K562 (cell line): ENCODE measurements around the gene TRAPPC1. TPM values are rescaled to one million over a fixed set of nuclear protein-coding genes. Genes with fewer than 3 reads are reported as not detected.
A peak's percentile ranks its signal among the peaks of the same experiment; 100 is the strongest.

Experiments
- ATAC-seq: fragments of 200-7000 bp; cut with Tn5 transposase; 3 replicates; pipeline ENCODE4 v1.9.1; 2020; ENCODE audit warnings: moderate library complexity
- BruUV-seq: library from RNA; stranded (reverse); fragments of 400-500 nt; replicated peaks from 2 replicates; lab custom pipeline; 2021; lab: Mats Ljungman, UMichigan
- CTCF ChIA-PET: fragments of 300-600 bp; formaldehyde crosslinking; extraction: SDS; loops from one replicate; lab custom pipeline; 2021; ENCODE audit warnings: low intra/inter-chr PET ratio; lab: Yijun Ruan, JAX
- POLR2A ChIA-PET: fragments of 300-600, 350-650 bp; sonication (Branson Sonifier 250); formaldehyde crosslinking; extraction: SDS; loops from one replicate; lab custom pipeline; 2021; ENCODE audit warnings: antibody characterized with exemption, inconsistent platforms; lab: Yijun Ruan, JAX
- DNase-seq, 4 experiments: peaks; one replicate each; pipeline versions ENCODE4 v3.0.0 to v3.0.0-alpha.2; 2011 to 2018; ENCODE audit warnings: low spot score in 3 of 4, mixed read lengths in 3 of 4; ENCODE audit errors: extremely low read depth in 1 of 4
- FAIRE-seq: peaks from 2 replicates; lab custom pipeline; 2011; peaks lifted over from hg19 to GRCh38; lab: Jason Lieb, UNC
- H2AFZ ChIP-seq: 2 replicates; pipeline ENCODE4 v1.6.0; 2011; ENCODE audit warnings: low read depth, low read length, control low read depth, inconsistent platforms
- H3K27ac ChIP-seq: fragments of 200-600 bp; 3 replicates; pipeline ENCODE4 v1.8.0; 2011; ENCODE audit warnings: low read depth, mild to moderate bottlenecking, control low read depth, inconsistent platforms, low read length, moderate library complexity, mixed read lengths; ENCODE audit errors: extremely low read depth
- H3K27me3 ChIP-seq, 2 experiments: fragments of 300-600 bp in 1 of 2; 2 replicates in 1 of 2; 3 replicates in 1 of 2; pipeline versions ENCODE4 v1.6.0 to v1.8.0; 2011; ENCODE audit warnings: inconsistent platforms in 2 of 2, low read length in 2 of 2, mild to moderate bottlenecking in 1 of 2, mixed read lengths in 1 of 2, moderate library complexity in 1 of 2; ENCODE audit not compliant: control insufficient read depth in 2 of 2, insufficient read depth in 2 of 2
- H3K36me3 ChIP-seq: fragments of 300-600 bp; 3 replicates; pipeline ENCODE4 v1.8.0; 2011; ENCODE audit warnings: mild to moderate bottlenecking, low read length, inconsistent platforms; ENCODE audit not compliant: control insufficient read depth, insufficient read depth
- H3K4me1 ChIP-seq, 2 experiments: fragments of 200-600 bp in 1 of 2; replicated peaks in 1 of 2; 2 replicates in 1 of 2; 3 replicates in 1 of 2; pipeline versions ENCODE4 v1.5.1 to v1.8.0; 2011; ENCODE audit warnings: inconsistent platforms in 2 of 2, low read length in 2 of 2, mild to moderate bottlenecking in 1 of 2, mixed read lengths in 1 of 2, moderate library complexity in 1 of 2; ENCODE audit not compliant: control insufficient read depth in 2 of 2, insufficient read depth in 2 of 2
- H3K4me2 ChIP-seq: 2 replicates; pipeline ENCODE4 v1.6.1; 2011; ENCODE audit warnings: low read length, control low read depth, inconsistent platforms, mixed read lengths; ENCODE audit not compliant: insufficient read depth
- H3K4me3 ChIP-seq: fragments of 200-600 bp; sonication (generic), shearing (Covaris generic); 2 replicates; pipeline ENCODE4 v1.5.1; 2016; ENCODE audit warnings: control low read depth, inconsistent platforms
- H3K79me2 ChIP-seq: fragments of 200-600 bp; 3 replicates; pipeline ENCODE4 v1.8.0; 2011; ENCODE audit warnings: low read length, inconsistent platforms; ENCODE audit not compliant: control insufficient read depth, insufficient read depth
- H3K9ac ChIP-seq, 2 experiments: 2 replicates each; pipeline versions ENCODE4 v1.6.0 to v1.6.1; 2011; ENCODE audit warnings: low read depth in 2 of 2, low read length in 2 of 2, control low read depth in 1 of 2, inconsistent platforms in 1 of 2, mild to moderate bottlenecking in 1 of 2, mixed read lengths in 1 of 2; ENCODE audit not compliant: insufficient read depth in 1 of 2
- H3K9me1 ChIP-seq: one replicate; pipeline ENCODE4 v1.6.0; 2011; ENCODE audit warnings: inconsistent platforms, mild to moderate bottlenecking, low read length, moderate library complexity; ENCODE audit not compliant: control insufficient read depth, insufficient read depth
- H3K9me3 ChIP-seq: replicated peaks from 2 replicates; pipeline ENCODE4 v1.5.1; 2011; ENCODE audit warnings: low read depth, low read length, inconsistent platforms; ENCODE audit not compliant: control insufficient read depth, insufficient read depth
- H4K20me1 ChIP-seq: replicated peaks from 2 replicates; pipeline ENCODE4 v1.6.1; 2011; ENCODE audit warnings: low read length, inconsistent platforms, mixed read lengths; ENCODE audit not compliant: control insufficient read depth, insufficient read depth
- CBFB ChIP-seq: sonication (generic); formaldehyde crosslinking; IDR thresholded peaks from 2 replicates; pipeline ENCODE4 v1.4.0; 2020; ENCODE audit warnings: mild to moderate bottlenecking, missing genetic modification reagents
- EGR1 ChIP-seq: fragments of 450-650 bp; conservative IDR thresholded peaks from 2 replicates; pipeline ENCODE4 v1.6.1; 2017; ENCODE audit warnings: mild to moderate bottlenecking
- FOXA3 ChIP-seq, 2 experiments: fragments of 450-650 bp in 1 of 2; sonication (generic) in 1 of 2; formaldehyde crosslinking; IDR thresholded peaks in 1 of 2; conservative IDR thresholded peaks in 1 of 2; 2 replicates each; pipeline versions ENCODE4 v1.4.0 to v1.8.0; 2020 to 2022; ENCODE audit warnings: mild to moderate bottlenecking in 2 of 2, missing genetic modification reagents in 1 of 2
- IRF1 ChIP-seq: sonication (generic); formaldehyde crosslinking; IDR thresholded peaks from 2 replicates; pipeline ENCODE4 v1.8.0; 2022; ENCODE audit warnings: missing genetic modification reagents, mild to moderate bottlenecking, borderline replicate concordance
- KAT7 ChIP-seq: sonication (generic); formaldehyde crosslinking; IDR thresholded peaks from 2 replicates; pipeline ENCODE4 v1.8.0; 2022; ENCODE audit warnings: missing genetic modification reagents, mild to moderate bottlenecking, borderline replicate concordance
- MAFK ChIP-seq: IDR thresholded peaks from 2 replicates; pipeline ENCODE4 v1.6.1; 2011; ENCODE audit warnings: low read length, improper control_type of control experiment
- NR3C1 ChIP-seq: sonication (generic); formaldehyde crosslinking; IDR thresholded peaks from 2 replicates; pipeline ENCODE4 v1.8.1; 2022; ENCODE audit warnings: missing genetic modification reagents
- NRF1 ChIP-seq, 2 experiments: fragments of 450-650 bp; IDR thresholded peaks in 1 of 2; conservative IDR thresholded peaks in 1 of 2; 2 replicates each; pipeline ENCODE4 v1.6.1; 2014; ENCODE audit warnings: mild to moderate bottlenecking in 2 of 2
- ZBTB17 ChIP-seq: fragments of 450-650 bp; formaldehyde crosslinking; IDR thresholded peaks from 2 replicates; pipeline ENCODE4 v1.4.0; 2020; ENCODE audit warnings: mild to moderate bottlenecking
- ZSCAN29 ChIP-seq: fragments of 450-650 bp; IDR thresholded peaks from 2 replicates; pipeline ENCODE4 v1.6.1; 2017
- WGBS: fragments of 100-300 bp; shearing (Covaris generic); methylation state at CpG from one replicate; pipeline ENCODE4 v1.1.6; 2016; ENCODE audit warnings: low coverage, mixed read lengths; ENCODE audit not compliant: insufficient coverage; ENCODE audit errors: missing lambda C conversion rate; 5-methylcytosine and 5-hydroxymethylcytosine counted together
- in situ Hi-C: fragments of 300-500 bp; cut with MboI; formaldehyde crosslinking; loops from 4 replicates; pipeline ENCODE4 v1.15.0; 2018; ENCODE audit warnings: inconsistent platforms, mixed read lengths
- intact Hi-C: fragments of 100-400 bp; cut with micrococcal nuclease; formaldehyde crosslinking; loops from 2 replicates; pipeline ENCODE4 v1.14.2; 2022
- polyA plus RNA-seq, 8 experiments: library from polyadenylated mRNA; depleted of rRNA in 4 of 8; stranded (reverse) in 5 of 8; unstranded in 3 of 8; fragments of >200 nt; fragmentation: Nextera tagmentation in 2 of 8; fragmentation: Illumina TruSeq in 1 of 8; extraction: Ambion mirVana in 2 of 8; extraction: Trizol in 1 of 8; gene quantifications; 2 replicates each; pipeline versions ENCODE4 v1.2.1 to v1.2.3, GENCODE V29; 2011 to 2014; ENCODE audit warnings: inconsistent platforms in 1 of 8, missing spikeins in 1 of 8
- total RNA-seq, 7 experiments: library from RNA; depleted of rRNA in 6 of 7; stranded (reverse); fragments of >200 nt in 6 of 7; fragmentation: Illumina TruSeq in 2 of 7; extraction: Trizol in 2 of 7; gene quantifications; 2 replicates each; pipeline versions ENCODE4 v1.2.1 to v1.2.3, GENCODE V29; 2011 to 2021; ENCODE audit warnings: low replicate concordance in 1 of 7

Gene TRAPPC1
- total and polyA plus RNA-seq, 9 of the 15 experiments (the other 6 are each of a cell fraction or from before 2014, with no cell fraction given): 11.7 to 82.8 (median 36.2) TPM

DNA sequence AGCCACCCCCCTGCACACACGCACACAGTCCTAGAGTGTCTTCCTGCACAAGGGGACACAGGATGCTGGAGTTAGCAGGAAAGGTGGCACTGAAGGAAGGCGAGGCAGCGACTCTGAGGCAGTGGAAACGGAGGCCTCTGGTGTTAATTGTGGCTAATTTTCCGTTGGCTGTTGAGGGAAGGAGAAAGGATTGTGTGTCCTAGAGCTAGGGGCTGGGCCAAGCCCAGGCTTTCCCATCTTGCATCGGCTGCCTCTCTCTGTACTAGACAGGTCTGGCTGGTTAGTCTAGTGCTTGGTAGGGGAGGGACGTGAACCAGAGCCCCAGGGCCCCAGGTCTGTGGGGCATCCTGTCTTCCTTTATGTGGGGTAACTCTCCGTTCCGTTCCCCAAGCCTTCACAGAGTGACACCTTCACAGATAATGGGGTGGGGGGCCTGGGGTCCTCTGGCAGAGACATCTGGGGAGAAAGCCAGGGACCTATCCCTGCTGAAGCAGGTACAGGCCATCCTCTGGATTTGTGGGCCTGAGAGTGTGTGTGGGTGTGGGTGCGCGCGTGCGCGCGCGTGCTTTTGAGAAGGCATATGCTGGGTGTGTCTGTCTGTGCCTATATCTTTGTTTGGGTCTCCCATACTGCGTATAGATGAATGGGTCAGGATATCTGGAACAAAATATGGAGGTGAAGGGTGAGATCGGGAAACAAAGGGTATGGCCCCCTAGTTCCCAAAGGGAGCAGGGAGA, 43.4 kb downstream of the TRAPPC1 start, which contains the start of gene CHD3:
Gene CHD3, plus strand, starts transcription at position 606 of the 737 bp plus-strand sequence. CDS start 212 bp downstream, outside the sequence.
- WGBS: 53% methylated on average over 14 of the region's 18 CpGs
- FAIRE-seq: peak; percentile 19

More for the DNA sequence above, 43.4 kb downstream of the TRAPPC1 start, which contains the start of gene CHD3:
- H4K20me1 ChIP-seq: no peaks in the 10 kb centered on the region; the same call in 1 of the 2 replicates
- TF ChIP-seq MAFK (no peak), IRF1 (CRISPR knock-in tag) (no peak), EGR1 (peak; percentile 43), KAT7 (CRISPR knock-in tag) (no peak), NRF1 (conservative IDR thresholded peaks at IDR 0.05 in 1 of 2, IDR thresholded peaks at IDR 0.05 in 1 of 2) (peak; percentile 79 to 81), ZBTB17 (CRISPR knock-in tag) (0 out of 2 replicates have a peak, but pooled peaks have one; percentile 4), FOXA3 (CRISPR knock-in tag; conservative IDR thresholded peaks at IDR 0.05 in 1 of 2, IDR thresholded peaks at IDR 0.05 in 1 of 2) (no peak), CBFB (peak; percentile 8; the same call in 1 of the 2 replicates), ZSCAN29 (no peak), NR3C1 (CRISPR knock-in tag) (no peak)
- peaks cover 48% of the 10 kb centered on the region for H3K79me2 ChIP-seq
- H3K4me3 ChIP-seq: peak within 1 kb of the TSS; percentile 66
- H3K9ac ChIP-seq: peak within 1 kb of the TSS; percentile 56 to 87
- H3K4me2 ChIP-seq: peak within 1 kb of the TSS; percentile 92
- H3K27me3 ChIP-seq: no peaks in the 10 kb centered on the region
- peak within 1 kb of the TSS; percentile 66; the same call in 2 of the 3 replicates for H3K27ac ChIP-seq
- CTCF ChIA-PET: no interaction called here
- H2AFZ ChIP-seq: peak within 1 kb of the TSS; percentile 51
- ATAC-seq: no peak; the same call in 2 of the 3 replicates
- intact Hi-C loops: no loop called here
- peak in 1 of 4 experiments; percentile 31 for DNase-seq
- in situ Hi-C loops: no loop called here
- H3K36me3 ChIP-seq: peaks cover 18% of the 10 kb centered on the region; the same call in 1 of the 3 replicates
- H3K9me1 ChIP-seq: peaks cover 3% of the 10 kb centered on the region
- POLR2A ChIA-PET: interaction anchor here (0.6 kb wide), 1 partner anchor 24 kb away, joined by 4 read pairs; no protein-coding TSS in a partner anchor
- BruUV-seq: no TSS peak
- no peaks in the 10 kb centered on the region for H3K9me3 ChIP-seq
- peaks cover 17 to 31% of the 10 kb centered on the region in 2 experiments; a peak in 4 of 5 replicates for H3K4me1 ChIP-seq
